Stimulated activated CD8-positive, alpha-beta memory T cell treated with anti-CD3 and anti-CD28 coated beads, Interleukin-15, amount 100 ng/mL, for 48 hours (primary cell): ENCODE results near the gene BTBD9.
A peak's percentile ranks its signal among the peaks of the same experiment; 100 is the strongest.
"Not testable (repeated sequence)": the region's sequence is repeated elsewhere in the genome, so short reads cannot be mapped to it uniquely, and the experiment has no call there.

Experiments used
- DNase-seq, 2 donors: peaks; one replicate each; pipeline ENCODE4 v3.0.0-alpha.2; 2020; ENCODE audit warnings: low read depth in 2 of 2

The BTBD9 gene

GRCh38 chr6:38649744-38650143, 10.0 kb upstream of the BTBD9 start:
- no peak for DNase-seq

- DNase-seq: no peak
Measured at GRCh38 chr6:38648629-38649028, 8.9 kb upstream of the BTBD9 start.

GRCh38 chr6:38646166-38646878, 6.6 kb upstream of the BTBD9 start:
- DNase-seq: no peak

GRCh38 chr6:38644951-38645350, 5.2 kb upstream of the BTBD9 start:
- DNase-seq: no peak

- DNase-seq: no peak
Measured at GRCh38 chr6:38640216-38640909, 634 bp upstream of the BTBD9 start.

- peak; percentile 19 to 52 for DNase-seq
Measured at GRCh38 chr6:38638941-38639497, 710 bp downstream of the BTBD9 start.

- DNase-seq: no peak
Measured at GRCh38 chr6:38637756-38638155, 2.0 kb downstream of the BTBD9 start.

GRCh38 chr6:38636027-38636426, 3.7 kb downstream of the BTBD9 start:
- DNase-seq: no peak

- DNase-seq: no peak
Measured at GRCh38 chr6:38634518-38634917, 5.2 kb downstream of the BTBD9 start.

GRCh38 chr6:38632490-38632889, 7.2 kb downstream of the BTBD9 start:
- DNase-seq: no peak

GRCh38 chr6:38631186-38631783, 8.4 kb downstream of the BTBD9 start:
- DNase-seq: no peak

- DNase-seq: no peak
Measured at GRCh38 chr6:38625217-38625616, 14.5 kb downstream of the BTBD9 start.

- DNase-seq: not testable (repeated sequence)
Measured at GRCh38 chr6:38619342-38619741, 20.4 kb downstream of the BTBD9 start.

GRCh38 chr6:38618301-38618700, 21.4 kb downstream of the BTBD9 start:
- not testable (repeated sequence) for DNase-seq

- no peak for DNase-seq
Measured at GRCh38 chr6:38617856-38618255, 21.9 kb downstream of the BTBD9 start.

GRCh38 chr6:38612143-38612965, 27.4 kb downstream of the BTBD9 start:
- no peak for DNase-seq

GRCh38 chr6:38610050-38610625, 29.6 kb downstream of the BTBD9 start:
- no peak for DNase-seq

GRCh38 chr6:38604700-38605099, 35.0 kb downstream of the BTBD9 start:
- no peak for DNase-seq

GRCh38 chr6:38603966-38604365, 35.8 kb downstream of the BTBD9 start:
- no peak for DNase-seq

GRCh38 chr6:38603496-38603895, 36.2 kb downstream of the BTBD9 start:
- DNase-seq: no peak

GRCh38 chr6:38599966-38600550, 39.7 kb downstream of the BTBD9 start:
- no peak for DNase-seq
